ENCODE data around the gene CREB5.

Gene CREB5

DNA sequence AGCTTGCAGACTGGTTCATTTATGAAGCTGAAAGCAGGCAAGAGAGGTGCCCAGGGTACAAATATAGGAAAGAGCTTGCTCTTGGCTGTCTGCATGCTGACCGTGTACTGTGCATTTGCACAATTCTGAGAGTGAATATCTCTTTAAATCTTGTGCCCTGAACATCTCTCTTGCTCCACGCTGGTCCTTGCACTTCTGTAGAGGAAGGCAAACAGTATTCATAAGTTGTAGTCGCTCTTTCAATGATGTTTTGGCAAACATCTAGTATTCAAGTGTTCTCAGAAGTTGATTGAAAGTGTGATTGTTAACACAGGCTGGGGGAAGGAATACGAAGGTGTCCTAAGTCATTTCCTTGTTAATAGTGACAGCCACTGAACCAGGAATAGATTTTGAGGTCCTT is 332.6 kb downstream of the CREB5 start:
- DNase-seq (ENCODE audit: low read depth in 3 of 3), result no peak

DNA sequence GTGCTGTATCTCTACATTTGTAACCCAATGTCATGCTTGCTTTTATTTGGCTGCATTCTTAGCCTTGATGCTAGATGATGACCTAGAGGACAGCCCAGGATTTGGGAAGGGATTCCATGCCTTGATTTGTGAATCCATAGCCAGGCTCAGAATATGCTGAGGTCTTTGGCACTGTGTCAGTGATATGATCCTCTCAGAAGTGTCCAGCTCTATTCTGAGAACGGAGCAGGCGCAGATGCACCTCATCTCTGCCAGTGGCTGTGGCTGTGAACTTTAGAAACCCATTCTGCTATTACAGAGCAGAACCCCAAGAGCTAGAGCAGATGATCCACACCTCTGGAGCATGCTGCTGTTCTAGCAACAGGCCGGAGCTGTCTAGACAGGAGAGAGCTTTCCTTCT is 333.0 kb downstream of the CREB5 start:
- no peak for DNase-seq (ENCODE audit: low read depth in 3 of 3)

DNA sequence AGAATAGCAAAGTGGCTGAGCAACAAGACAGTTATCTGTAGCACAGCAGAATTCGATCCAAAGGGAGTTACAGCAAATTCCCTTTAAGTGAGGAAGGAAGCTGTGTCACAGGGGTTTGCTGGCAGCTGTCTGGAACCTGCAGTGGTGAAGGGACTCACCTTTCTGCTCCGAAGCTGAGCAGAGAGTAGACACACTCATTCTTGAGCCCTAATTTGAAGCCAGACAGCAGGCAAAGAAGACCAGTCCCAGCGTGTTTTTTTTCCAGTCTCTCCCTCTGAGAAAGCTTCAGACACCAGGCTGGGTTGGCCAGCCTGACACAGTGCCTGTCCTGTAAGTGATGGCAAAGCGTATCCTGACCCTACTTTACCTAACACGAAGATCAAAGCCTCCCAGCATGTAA is 335.1 kb downstream of the CREB5 start:
- DNase-seq (ENCODE audit: low read depth in 3 of 3), result no peak

DNA sequence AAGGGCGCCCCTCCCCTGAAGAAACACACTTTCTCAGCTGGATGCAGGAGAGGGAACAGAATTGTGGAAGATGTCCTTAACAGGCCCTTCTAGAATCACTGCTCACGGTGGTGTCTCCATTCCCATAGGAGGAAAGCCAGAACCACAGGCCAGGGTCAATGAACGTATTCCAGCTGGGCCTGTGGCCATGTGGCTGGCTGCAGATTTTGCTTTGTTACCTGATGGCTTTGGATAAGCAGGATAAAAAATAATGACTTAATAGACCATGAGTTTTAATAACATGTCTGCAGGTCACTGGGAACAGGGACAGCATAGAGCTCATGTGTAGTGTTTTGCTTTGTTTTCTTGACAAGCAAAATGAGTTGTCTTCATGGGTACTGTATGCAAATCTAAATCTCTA is 335.5 kb downstream of the CREB5 start:
- no peak for DNase-seq (ENCODE audit: low read depth in 3 of 3)

DNA sequence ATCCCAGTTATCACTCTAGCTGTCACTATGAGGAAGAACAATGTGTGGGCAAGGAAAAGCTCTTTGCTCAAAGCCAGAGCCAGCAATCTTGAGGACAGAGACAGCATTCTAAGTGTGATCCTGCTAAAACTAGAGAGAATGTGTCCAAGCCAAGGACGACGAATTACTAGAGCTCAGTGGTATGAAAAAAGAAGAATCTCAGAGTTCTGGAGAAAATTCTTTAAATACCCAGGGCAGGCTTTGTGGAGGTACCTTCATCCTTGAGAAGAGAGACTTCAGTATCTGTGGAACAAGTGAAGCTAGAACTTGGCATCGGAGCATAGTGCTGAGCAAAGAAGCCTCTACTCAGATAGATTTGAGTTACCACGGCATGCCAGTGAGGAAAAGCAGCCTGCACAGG is 336.0 kb downstream of the CREB5 start:
- DNase-seq (ENCODE audit: low read depth in 3 of 3), result no peak

DNA sequence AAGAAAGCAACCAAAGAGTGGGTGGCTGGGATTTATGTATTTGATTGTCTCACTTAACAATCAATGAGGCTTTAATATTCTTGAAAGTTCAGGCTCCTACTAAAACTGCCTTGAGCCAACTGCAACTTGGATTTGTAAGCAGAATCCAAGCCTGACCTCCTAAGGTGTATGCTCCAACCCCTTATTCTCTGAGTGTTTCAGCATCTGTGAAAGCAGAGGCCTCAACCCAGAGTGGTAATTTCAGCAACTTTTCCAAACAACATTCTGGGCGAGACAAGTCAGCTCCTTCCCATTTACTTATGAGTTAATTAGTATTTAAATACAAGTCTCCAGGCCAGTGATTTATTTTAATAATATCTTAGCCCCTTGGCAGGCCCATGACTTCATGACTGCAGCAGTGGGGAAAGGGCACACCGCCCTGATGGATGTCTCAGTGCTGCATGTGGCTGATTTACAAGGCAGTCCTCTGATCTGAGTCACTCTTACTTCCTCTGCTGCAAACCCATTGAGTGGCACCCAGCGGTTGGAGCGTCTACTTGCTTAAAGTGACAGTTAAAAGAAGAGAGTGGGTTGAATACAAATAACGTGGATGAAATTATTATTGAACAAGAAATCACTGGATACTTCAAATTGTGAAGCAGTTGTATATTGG is 336.7 kb downstream of the CREB5 start:
- no peak for DNase-seq (ENCODE audit: low read depth in 3 of 3)

DNA sequence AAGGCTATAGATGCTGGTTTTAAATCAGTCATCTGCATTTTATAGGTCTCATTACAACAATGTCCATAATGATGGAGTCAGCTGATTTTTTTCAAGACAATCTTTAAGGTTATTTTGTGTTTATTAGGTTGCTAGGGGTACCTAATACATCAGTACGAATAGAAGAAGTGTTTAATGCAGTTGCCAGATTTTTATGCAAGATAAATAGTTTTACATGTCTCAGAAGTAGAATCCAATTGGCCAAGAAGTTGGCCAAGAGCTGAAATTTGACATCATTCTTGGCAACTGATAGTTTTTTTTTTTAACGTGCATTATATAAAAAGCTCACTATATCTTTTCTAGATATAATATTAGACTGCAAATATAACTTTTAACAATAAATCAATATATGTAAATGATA is 337.3 kb downstream of the CREB5 start:
- DNase-seq (ENCODE audit: low read depth in 3 of 3), result no peak

DNA sequence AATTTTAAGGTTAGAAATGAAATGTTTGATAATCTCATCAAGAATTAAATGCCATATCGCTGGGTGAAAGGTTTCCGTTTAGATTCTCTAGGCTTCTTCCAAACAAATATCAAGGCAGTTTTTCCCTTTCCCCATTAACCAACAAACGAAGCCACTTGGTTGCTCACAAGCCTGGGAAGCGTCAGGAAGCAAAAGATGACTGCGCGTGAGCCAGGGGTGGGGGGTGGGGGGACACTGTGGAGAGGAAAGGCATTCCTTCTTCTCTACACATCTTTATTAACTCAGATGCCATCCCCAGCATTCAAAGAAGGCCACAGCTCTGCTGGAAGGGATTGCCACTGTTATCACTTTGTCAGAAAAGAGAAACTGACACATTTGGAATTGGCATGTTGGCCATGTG is 338.7 kb downstream of the CREB5 start:
- no peak for DNase-seq (ENCODE audit: low read depth in 3 of 3)

DNA sequence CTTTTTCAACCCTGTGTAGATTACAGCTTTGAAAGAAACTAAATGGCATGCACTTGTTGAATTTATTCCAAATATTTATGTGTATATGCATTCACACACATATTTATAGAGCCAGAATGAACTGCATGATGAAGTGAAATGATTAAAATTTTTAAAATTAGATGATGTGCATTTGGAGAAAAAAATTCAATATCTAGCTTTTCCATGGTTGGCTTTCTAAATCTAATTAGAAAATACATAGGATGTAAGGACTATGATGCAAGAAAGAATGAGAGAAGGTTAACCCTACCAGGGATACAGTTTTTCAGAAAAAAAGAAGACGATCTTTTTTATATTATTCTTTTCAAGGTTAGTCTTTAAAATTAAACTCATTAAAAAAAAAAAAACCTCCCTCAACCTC is 341.3 kb downstream of the CREB5 start:
- no peak for DNase-seq (ENCODE audit: low read depth in 3 of 3)

DNA sequence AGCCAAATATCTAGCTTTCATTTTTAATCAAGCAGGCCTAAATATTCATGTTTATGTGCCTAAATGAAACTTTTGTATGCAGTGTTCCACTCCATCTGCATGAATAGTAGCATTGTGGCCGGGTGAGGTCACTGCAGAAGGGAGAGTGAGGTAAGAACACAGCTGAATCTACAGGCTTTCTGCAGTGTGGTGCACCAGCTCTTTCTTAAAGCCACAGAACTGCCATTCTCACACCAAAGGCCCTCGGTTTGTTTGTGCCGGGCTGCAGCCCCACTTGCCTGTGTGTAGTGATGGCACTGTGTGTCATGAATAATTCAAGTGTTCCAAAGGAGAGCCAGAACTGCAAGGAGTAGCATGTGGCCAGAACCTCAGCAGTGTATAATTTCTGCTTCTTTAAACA is 341.7 kb downstream of the CREB5 start:
- no peak for DNase-seq (ENCODE audit: low read depth in 3 of 3)

DNA sequence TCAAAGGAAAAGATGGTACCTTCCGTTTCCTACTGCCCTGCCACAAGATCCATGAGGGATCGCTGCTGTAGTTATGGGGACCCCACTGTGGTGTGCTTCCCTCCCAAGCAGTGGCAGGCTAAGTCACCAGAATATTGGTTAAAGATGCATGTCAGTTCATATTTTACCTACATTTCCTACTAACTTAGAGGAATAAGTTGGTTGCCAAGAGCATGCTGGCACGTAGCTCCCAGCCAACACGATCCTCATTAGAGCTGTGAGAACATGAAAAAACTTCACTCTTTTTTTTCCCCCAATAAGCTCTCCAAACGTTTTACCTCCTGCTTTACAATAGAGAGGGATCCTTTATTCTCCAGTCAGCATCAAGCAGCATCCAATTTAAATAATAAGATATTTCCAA is 342.1 kb downstream of the CREB5 start:
- no peak for DNase-seq (ENCODE audit: low read depth in 3 of 3)

DNA sequence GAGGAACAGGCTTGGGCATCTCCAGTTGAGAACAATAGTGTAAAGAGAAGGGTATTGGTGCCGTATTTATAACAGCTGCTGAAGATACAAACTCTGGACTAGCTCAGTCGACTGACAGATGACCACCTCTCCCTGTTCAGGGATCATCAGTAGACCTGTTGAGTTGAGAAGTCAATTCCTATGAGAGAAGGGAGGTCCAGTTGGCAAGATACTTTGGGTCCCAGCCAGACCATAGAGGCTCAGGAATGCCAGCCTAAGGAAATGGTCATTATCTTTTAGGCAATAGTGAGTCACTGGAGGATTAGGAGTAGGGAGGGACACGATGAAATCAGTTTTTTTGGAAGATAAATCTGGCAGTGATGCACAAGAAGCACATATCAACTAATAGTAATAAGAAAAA is 342.9 kb downstream of the CREB5 start:
- DNase-seq (ENCODE audit: low read depth in 3 of 3), result no peak

DNA sequence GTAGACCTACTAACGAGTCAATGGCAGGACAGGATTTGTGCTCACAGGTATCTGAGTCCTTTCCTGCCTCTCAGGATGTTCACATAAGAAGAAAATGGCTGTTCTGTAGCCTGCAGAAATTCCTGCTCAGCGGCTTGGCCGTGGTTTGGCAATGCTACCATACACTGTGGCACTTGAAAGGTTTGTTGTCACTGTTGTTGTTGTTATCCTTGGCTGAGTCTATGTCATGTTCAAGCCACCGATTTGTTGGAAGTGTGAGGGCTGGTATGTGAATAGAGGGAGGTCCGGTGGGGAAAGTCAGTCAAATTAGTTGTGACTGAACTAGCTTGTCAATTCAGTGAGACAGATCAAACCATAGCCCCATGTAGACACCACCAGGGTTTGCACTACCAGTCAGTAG is 345.9 kb downstream of the CREB5 start:
- DNase-seq (ENCODE audit: low read depth in 3 of 3), result no peak

DNA sequence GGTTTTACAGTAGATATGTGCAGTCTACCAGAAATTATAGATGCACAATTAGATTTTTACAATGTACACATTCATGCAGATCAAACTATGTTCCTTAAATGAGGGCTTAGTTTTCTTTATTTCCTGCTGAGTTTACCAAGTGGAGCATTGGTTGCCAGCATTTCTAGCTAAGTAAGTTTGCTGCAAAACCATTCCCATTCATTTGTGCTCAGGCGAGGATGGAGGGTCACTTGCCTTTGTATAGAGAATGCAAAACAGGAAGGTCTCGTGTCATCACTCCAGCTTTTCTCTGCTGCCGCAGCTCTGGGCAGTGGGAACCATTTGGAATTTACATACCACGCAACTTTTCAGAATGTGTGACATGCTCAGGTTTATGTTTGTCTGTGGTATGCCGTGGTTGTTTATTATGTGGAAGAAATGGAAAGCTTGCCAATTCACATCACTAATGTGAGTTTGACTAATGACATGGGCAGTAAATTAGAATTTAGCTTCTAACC is 347.2 kb downstream of the CREB5 start:
- no peak for DNase-seq (ENCODE audit: low read depth in 3 of 3)

DNA sequence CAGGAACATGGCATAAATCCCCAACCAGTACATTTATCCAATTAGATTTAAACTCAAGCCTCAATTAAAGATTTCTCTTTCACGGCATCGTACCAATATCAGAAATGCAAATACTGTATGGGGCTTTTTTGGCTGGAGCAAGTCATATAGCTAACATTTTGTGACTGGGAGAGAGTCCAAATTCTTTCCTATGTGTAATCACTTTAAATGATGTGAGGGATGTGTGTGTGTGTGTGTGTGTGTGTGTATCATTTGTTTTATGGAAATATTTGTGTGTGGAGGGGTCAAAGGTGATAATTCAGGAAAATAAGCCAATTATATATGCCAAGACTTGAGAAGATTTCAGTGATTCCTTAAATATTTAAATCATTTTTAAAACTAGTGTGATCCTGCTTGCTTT is 349.2 kb downstream of the CREB5 start:
- no peak for DNase-seq (ENCODE audit: low read depth in 3 of 3)

DNA sequence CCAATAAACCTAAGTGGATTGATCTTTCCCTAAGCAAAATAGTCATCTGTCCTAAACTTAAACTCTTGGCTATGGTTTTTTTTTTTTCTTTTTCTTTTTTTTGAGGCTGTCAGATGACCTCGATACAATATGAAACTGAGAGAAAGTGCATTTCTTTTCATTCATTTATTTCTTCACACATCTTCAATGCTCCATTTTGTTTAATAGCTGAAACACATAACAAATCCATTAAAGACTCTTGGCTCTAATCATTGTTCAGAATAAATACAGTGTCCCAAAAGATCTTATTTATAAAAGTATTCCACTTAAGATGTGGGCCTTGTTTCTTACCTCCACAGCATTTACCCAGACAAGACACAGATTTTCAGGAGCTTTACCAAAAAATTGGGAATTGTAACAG is 350.3 kb downstream of the CREB5 start:
- no peak for DNase-seq (ENCODE audit: low read depth in 3 of 3)

DNA sequence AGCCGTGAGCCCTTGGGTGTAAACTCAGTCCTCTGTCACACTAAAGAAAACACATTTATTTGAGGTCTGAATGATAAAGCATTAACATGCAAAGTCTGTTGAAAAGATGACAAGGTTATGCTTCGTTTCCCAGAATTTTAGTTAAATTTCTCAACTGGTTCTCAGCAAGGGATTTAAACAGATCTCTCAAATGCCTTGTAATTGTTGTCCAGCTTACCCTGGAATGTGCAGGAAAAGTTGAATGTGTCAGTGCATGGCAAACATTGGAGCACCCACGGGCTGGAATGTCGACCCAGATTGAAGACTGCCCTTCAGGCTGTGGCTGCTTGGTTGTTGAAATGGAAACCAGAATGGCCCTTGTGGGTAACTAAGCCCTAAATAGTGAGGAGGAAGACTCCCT is 354.0 kb downstream of the CREB5 start:
- DNase-seq (ENCODE audit: low read depth in 3 of 3), result no peak

DNA sequence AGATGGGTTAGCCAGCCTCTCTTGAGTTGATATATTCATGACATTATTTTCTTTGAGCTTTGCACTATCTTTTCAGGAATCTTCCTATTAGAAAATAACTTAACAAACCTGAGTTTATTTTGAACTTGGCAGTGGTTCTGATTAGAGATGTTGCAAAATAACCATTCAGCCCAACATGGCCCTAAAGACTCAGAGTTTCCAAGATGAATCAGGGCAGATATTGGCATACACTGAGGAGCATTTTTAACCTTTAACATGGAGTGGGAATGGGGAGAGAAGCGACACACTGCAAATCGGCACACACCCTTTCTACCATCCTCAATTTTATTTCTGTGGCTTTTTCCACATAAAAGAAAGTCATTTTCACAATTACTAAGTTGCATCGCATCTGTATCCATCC is 355.0 kb downstream of the CREB5 start:
- no peak for DNase-seq (ENCODE audit: low read depth in 3 of 3)

DNA sequence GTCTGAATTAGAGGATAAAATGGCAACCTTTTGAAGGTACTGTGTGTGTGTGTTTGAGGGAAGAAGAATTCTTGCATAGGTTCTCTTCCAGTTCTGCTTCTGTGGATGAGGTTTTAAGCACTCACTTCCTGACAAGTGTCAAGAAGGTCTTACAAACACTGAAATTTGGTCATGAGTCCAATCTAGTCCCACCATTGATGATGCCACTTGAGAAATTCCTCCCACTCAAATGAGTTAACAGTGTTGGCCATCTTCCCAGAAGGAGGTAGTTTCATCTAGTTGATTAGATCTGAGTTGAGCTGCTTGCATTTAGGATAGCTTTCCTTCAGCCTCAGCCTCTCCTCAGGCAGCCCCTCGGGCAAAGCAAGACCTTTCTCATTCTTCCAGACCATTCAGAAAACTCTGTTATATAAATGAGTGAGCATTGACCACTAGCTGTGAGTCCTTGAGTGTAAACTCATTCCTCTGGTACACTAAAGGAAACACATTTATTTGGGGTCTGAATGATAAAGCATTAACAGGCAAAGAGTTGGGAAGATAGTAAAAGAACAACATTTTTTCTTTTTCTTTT is 356.3 kb downstream of the CREB5 start:
- no peak for DNase-seq (ENCODE audit: low read depth in 3 of 3)

DNA sequence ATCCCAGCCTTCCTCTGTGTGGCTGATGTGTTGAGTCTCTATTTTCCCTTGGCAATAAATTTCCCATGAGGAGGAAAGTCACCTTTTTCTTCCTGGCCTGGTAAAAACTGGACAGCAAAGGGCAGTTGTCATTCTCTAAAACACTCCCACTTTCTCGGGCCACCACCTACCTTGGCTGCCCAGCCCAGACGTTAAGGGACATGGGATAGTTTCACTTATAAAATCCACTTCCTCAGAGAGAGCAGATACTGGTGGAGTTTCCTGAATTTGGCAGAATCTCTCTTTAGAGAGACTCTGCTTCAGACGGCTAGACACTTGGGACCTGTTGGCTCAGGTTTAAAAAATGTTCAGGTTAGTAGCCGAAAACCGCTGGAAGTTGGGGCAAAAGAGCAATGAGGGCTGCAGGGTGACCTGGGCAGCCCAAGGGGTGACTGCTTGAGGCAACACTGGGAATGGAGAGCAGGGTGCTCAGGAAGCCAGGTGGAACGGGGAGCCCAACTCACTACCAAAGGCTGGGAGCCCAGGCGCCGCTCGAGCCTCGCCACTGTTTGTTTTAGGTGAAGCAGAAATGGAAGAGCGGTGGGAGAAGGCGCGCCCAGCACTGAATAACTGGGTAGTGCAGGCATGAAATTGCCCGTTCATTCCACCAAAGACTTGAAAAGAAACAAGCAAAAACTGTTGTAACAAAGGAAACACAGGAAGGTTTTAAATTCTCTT is 359.7 kb downstream of the CREB5 start:
- no peak for DNase-seq (ENCODE audit: low read depth in 3 of 3)

DNA sequence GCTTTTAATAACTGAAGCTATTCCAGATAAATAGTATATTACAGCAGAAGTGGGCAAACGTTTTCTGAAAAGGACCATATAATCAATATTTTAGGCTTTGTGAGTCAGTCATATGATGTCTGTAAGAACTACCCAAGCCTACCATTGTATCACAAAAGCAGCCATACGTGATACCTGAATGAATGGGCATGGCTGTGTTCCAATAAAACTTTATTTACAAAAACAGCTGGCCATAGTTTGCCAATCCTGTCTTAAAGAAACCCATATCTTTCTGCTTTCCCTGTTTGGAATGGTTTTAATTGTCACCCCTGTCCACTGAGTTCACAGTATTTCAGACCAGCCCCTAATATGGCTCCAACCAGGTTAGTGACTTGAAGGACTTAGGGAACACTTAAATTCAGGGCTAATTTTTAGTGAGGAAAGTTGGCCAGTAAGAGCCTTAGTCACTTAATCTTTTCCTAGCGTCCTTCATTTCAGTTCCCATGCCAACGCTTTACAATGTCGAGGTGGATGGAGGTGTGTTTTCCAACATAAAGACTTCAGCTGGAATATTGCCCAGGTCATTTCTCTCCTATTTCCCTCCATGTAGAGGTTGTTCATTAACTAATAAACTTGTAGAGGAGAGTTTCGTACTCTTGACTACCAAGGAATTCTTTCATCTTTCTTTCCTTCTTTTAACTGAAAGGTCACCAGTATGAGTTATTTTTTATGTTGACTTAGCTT is 361.3 kb downstream of the CREB5 start:
- no peak for DNase-seq (ENCODE audit: low read depth in 3 of 3)

DNA sequence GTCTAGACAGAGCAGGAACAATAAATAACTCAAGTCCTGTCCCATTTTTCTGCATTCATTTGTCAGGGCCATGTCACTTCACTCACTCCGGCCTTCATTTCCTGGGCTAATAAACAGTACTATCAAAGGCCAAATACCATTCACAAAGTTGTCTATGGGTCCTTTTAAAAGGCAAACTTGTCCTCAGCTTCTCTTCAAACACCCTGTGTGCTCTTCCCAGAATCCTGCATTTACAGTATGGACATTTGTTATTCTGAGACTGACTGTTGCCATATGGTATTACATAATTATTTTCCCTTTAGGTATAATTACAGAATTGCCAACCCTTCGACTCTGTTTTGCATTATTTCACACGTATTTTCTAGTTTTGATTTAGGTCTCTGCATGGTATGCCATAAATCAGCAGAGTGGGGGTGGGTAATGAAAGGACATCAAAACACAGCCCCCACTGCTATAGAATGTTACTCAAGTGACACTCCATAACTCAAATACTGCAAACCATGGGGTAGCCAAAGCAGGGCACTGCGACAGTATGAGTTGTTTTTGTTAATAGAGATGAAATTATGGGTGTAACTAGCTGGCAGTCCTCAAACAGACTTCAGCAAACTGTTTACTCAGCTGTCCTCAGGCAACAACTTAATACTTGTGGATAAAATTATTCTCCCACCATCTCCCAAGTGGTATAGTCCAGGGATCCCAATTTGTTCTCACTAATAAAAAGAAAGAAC is 362.1 kb downstream of the CREB5 start:
- no peak for DNase-seq (ENCODE audit: low read depth in 3 of 3)

All from stimulated activated CD4-positive, alpha-beta T cell treated with anti-CD3 and anti-CD28 coated beads, TNF-alpha, amount 100 ng/mL, for 4 hours (primary cell).